Suprapubic skin (tissue), 3 donors: Measurements from ENCODE around the gene EPYC.

ENCODE experiments used
- CTCF ChIP-seq, 2 donors: fragments of 200-600 bp in 1 of 2; fragments of 450-650 bp in 1 of 2; sonication (generic) in 1 of 2; IDR thresholded peaks; one replicate each; pipeline ENCODE4 v1.5.1; 2016 to 2019; ENCODE audit warnings: antibody characterized with exemption in 2 of 2, mild to moderate bottlenecking in 1 of 2, moderate library complexity in 1 of 2
- EP300 ChIP-seq: sonication (generic); formaldehyde crosslinking; IDR thresholded peaks from one replicate; pipeline ENCODE4 v1.6.1; 2017; ENCODE audit warnings: antibody characterized with exemption
- POLR2A ChIP-seq, 2 donors: fragments of 450-650 bp; IDR thresholded peaks; one replicate each; pipeline ENCODE4 v1.6.1; 2017; ENCODE audit warnings: antibody characterized with exemption in 2 of 2, mild to moderate bottlenecking in 2 of 2, moderate library complexity in 2 of 2

GRCh38 chr12:90951432-90952105 is 53.2 kb downstream of the EPYC start:
- TF ChIP-seq POLR2A (IDR thresholded peaks at IDR 0.05) (no peak), CTCF (IDR thresholded peaks at IDR 0.05) (no peak), EP300 (no peak)
